ENCODE data around the gene PTMA. TPM values are rescaled to one million over a fixed set of nuclear protein-coding genes. Genes with fewer than 3 reads are reported as not detected.

Gene PTMA
- total and polyA plus RNA-seq, 9 of the 15 experiments (the other 6 are each of a cell fraction or from before 2014, with no cell fraction given): 429 to 2,322 (median 1,578) TPM

DNA sequence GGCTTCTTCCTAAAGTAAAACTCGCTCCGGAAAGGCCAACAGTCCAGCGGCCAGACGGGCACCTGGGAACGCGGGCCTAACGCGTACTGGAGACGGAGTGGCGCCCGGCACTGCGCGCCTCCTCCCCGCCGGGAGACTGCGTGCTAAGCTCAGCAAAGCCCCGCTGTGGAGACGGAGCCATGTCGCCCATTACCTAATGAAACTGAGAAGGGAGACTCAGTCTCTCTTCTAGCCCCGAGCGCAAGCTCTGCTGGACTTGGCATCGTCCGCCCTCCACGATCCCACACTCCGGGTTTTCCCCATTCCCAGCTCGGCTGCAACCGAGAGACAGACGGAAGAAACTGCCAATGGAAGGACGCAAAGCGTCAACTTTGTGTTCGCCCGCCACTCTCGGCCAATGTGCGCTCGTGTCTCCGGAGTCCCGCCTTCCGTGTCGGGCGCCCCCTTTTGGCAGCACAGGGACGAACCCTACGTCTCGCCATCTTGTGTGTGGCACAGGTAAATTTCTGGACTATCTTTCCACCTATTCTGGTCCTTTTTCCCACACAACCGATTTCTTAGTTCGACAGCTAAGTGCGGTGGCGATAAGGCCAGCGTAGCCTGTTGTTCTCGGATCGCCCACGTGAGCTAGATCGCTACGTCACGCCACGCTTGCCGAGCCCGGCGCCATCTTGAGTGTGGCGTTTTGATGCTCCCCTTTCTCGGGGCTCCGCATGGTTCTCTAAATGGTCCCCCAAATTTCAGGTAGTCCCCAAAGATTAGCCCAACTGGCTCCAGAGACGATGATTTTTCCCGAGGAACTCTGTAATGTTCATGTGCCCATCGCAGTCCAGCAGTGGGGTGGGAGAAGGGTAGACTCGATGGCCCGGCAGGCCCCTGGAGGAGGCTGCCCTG is 1.3 kb upstream of the PTMA start (continued):
- TF ChIP-seq, protein P1, sequence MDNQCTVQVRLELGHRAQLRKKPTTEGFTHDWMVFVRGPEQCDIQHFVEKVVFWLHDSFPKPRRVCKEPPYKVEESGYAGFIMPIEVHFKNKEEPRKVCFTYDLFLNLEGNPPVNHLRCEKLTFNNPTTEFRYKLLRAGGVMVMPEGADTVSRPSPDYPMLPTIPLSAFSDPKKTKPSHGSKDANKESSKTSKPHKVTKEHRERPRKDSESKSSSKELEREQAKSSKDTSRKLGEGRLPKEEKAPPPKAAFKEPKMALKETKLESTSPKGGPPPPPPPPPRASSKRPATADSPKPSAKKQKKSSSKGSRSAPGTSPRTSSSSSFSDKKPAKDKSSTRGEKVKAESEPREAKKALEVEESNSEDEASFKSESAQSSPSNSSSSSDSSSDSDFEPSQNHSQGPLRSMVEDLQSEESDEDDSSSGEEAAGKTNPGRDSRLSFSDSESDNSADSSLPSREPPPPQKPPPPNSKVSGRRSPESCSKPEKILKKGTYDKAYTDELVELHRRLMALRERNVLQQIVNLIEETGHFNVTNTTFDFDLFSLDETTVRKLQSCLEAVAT (IDR thresholded peaks at IDR 0.05): 0 out of 4 replicates have a peak, but pooled peaks have one; percentile 15 to 38
- peak; percentile 95 for TF ChIP-seq TOE1 (IDR thresholded peaks at IDR 0.05; ENCODE audit: borderline replicate concordance)
- peak; percentile 55 for TF ChIP-seq TOE1 (CRISPR knock-in tag; IDR thresholded peaks at IDR 0.05; ENCODE audit: borderline replicate concordance, low read depth)
- TF ChIP-seq SREBF1 (IDR thresholded peaks at IDR 0.05; ENCODE audit: borderline replicate concordance, low read depth, low read length): no peak
- TF ChIP-seq MAFK (IDR thresholded peaks at IDR 0.05; ENCODE audit: low read length): no peak
- TF ChIP-seq ZNF217 (CRISPR knock-in tag; IDR thresholded peaks at IDR 0.05): no peak
- TF ChIP-seq, protein P2, sequence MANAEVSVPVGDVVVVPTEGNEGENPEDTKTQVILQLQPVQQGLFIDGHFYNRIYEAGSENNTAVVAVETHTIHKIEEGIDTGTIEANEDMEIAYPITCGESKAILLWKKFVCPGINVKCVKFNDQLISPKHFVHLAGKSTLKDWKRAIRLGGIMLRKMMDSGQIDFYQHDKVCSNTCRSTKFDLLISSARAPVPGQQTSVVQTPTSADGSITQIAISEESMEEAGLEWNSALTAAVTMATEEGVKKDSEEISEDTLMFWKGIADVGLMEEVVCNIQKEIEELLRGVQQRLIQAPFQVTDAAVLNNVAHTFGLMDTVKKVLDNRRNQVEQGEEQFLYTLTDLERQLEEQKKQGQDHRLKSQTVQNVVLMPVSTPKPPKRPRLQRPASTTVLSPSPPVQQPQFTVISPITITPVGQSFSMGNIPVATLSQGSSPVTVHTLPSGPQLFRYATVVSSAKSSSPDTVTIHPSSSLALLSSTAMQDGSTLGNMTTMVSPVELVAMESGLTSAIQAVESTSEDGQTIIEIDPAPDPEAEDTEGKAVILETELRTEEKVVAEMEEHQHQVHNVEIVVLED (CRISPR knock-in tag; IDR thresholded peaks at IDR 0.05): peak; percentile 58; the same call in 1 of the 2 replicates
- TF ChIP-seq, protein P3, sequence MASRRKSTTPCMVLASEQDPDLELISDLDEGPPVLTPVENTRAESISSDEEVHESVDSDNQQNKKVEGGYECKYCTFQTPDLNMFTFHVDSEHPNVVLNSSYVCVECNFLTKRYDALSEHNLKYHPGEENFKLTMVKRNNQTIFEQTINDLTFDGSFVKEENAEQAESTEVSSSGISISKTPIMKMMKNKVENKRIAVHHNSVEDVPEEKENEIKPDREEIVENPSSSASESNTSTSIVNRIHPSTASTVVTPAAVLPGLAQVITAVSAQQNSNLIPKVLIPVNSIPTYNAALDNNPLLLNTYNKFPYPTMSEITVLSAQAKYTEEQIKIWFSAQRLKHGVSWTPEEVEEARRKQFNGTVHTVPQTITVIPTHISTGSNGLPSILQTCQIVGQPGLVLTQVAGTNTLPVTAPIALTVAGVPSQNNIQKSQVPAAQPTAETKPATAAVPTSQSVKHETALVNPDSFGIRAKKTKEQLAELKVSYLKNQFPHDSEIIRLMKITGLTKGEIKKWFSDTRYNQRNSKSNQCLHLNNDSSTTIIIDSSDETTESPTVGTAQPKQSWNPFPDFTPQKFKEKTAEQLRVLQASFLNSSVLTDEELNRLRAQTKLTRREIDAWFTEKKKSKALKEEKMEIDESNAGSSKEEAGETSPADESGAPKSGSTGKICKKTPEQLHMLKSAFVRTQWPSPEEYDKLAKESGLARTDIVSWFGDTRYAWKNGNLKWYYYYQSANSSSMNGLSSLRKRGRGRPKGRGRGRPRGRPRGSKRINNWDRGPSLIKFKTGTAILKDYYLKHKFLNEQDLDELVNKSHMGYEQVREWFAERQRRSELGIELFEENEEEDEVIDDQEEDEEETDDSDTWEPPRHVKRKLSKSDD (conservative IDR thresholded peaks at IDR 0.05; ENCODE audit: low read length): no peak; the same call in 1 of the 2 replicates
- TF ChIP-seq POLR2A (conservative IDR thresholded peaks at IDR 0.05): peak; percentile 70
- TF ChIP-seq EP300 (IDR thresholded peaks at IDR 0.05; ENCODE audit: low read length): no peak
- TF ChIP-seq ZNF354B (CRISPR knock-in tag; IDR thresholded peaks at IDR 0.05): no peak
- no peak for TF ChIP-seq ZNF561 (CRISPR knock-in tag; conservative IDR thresholded peaks at IDR 0.05)
- TF ChIP-seq ZKSCAN8 (CRISPR knock-in tag; IDR thresholded peaks at IDR 0.05): peak; percentile 50; the same call in 1 of the 2 replicates
- TF ChIP-seq SIX5 (IDR thresholded peaks at IDR 0.05; ENCODE audit: borderline replicate concordance in 1 of 2, insufficient read depth in 1 of 2, low read depth in 1 of 2, low read length in 2 of 2): peak; percentile 86
- no peak for TF ChIP-seq DNMT1 (IDR thresholded peaks at IDR 0.05)
- no peak for TF ChIP-seq PURB (CRISPR knock-in tag; IDR thresholded peaks at IDR 0.05; ENCODE audit: low read depth)
- TF ChIP-seq KAT2B (IDR thresholded peaks at IDR 0.05; ENCODE audit: low read depth, low read length): no peak
- TF ChIP-seq CREB1 (IDR thresholded peaks at IDR 0.05): peak; percentile 62; the same call in 1 of the 2 replicates
- peak; percentile 74 for TF ChIP-seq CREB1 (CRISPR knock-in tag; IDR thresholded peaks at IDR 0.05)
- TF ChIP-seq XRCC4 (IDR thresholded peaks at IDR 0.05; ENCODE audit: extremely low read depth, insufficient read depth, insufficient read length): no peak
- TF ChIP-seq, protein P4, sequence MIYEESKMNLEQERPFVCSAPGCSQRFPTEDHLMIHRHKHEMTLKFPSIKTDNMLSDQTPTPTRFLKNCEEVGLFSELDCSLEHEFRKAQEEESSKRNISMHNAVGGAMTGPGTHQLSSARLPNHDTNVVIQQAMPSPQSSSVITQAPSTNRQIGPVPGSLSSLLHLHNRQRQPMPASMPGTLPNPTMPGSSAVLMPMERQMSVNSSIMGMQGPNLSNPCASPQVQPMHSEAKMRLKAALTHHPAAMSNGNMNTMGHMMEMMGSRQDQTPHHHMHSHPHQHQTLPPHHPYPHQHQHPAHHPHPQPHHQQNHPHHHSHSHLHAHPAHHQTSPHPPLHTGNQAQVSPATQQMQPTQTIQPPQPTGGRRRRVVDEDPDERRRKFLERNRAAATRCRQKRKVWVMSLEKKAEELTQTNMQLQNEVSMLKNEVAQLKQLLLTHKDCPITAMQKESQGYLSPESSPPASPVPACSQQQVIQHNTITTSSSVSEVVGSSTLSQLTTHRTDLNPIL (CRISPR knock-in tag; IDR thresholded peaks at IDR 0.05): no peak
- peak; percentile 57 for TF ChIP-seq NFIC (IDR thresholded peaks at IDR 0.05)

Data from K562 (cell line).